ENCODE data around the gene ZNF804A. TPM values are rescaled to one million over a fixed set of nuclear protein-coding genes. Genes with fewer than 3 reads are reported as not detected.

Gene ZNF804A
- total RNA-seq, 1 experiment from 2014 or later, result 3.4 TPM

DNA sequence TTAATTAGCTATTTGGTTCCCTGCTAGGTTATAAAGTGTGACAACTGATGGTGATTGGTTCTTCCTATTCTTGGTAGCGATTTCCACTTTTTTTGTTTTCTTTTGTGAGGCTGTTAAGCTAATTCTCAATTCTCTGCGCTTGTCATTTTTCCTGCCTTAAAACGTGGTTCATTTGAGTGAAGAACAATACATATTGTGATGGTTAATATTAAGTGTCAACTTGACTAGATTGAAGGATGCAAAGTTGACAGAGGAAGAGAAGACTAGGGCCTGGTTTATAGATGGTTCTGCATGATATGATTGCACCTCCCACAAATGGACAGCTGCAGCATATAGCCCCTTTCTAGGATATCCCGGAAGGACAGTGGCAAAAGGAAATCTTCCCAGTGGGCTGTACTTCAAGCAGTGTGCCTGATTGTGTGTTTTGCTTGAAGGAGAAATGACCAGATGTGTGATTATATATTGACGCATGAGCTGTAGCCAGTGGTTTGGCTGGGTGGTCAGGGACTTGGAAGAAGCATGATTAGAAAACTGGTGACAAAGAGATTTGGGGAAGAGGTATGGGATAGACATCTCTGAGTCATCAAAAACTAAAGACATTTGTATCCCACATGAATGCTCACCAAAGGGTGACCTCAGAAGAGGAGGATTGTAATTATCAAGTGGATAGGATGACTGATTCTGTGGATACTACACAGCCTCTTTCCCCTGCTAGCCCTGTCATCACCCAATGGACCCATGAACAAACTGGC is 39.4 kb upstream of the ZNF804A start:
- Histone ChIP-seq H3K4me1 (ENCODE audit: insufficient read depth, low read length, poor library complexity, severe bottlenecking) (no peaks in the 10 kb centered on the region), H3K36me3 (ENCODE audit: insufficient read depth, low read length, poor library complexity, severe bottlenecking) (no peaks in the 10 kb centered on the region), H3K4me3 (ENCODE audit: low read depth, low read length, poor library complexity, severe bottlenecking) (no peak overlapping the region), H3K27ac (ENCODE audit: low read depth, low read length, poor library complexity, severe bottlenecking) (no peak overlapping the region), H3K9me3 (ENCODE audit: low read depth, low read length, poor library complexity, severe bottlenecking) (no peaks in the 10 kb centered on the region), H3K27me3 (replicated peaks; ENCODE audit: insufficient read depth, low read depth, low read length, poor library complexity) (no peaks in the 10 kb centered on the region)
- DNase-seq (ENCODE audit: low spot score), result no peak
- POLR2A ChIA-PET (ENCODE audit: low non-redundant PET), result no interaction called here
- BruUV-seq (replicated peaks), result no TSS peak
- CTCF ChIA-PET, result no interaction called here
- intact Hi-C loops (cut with micrococcal nuclease; ENCODE audit: unreplicated experiment), result no loop called here
- no peak for TF ChIP-seq EZH2 (IDR thresholded peaks at IDR 0.05; ENCODE audit: borderline replicate concordance, low read depth, low read length, poor library complexity, severe bottlenecking)
- TF ChIP-seq, protein P1, sequence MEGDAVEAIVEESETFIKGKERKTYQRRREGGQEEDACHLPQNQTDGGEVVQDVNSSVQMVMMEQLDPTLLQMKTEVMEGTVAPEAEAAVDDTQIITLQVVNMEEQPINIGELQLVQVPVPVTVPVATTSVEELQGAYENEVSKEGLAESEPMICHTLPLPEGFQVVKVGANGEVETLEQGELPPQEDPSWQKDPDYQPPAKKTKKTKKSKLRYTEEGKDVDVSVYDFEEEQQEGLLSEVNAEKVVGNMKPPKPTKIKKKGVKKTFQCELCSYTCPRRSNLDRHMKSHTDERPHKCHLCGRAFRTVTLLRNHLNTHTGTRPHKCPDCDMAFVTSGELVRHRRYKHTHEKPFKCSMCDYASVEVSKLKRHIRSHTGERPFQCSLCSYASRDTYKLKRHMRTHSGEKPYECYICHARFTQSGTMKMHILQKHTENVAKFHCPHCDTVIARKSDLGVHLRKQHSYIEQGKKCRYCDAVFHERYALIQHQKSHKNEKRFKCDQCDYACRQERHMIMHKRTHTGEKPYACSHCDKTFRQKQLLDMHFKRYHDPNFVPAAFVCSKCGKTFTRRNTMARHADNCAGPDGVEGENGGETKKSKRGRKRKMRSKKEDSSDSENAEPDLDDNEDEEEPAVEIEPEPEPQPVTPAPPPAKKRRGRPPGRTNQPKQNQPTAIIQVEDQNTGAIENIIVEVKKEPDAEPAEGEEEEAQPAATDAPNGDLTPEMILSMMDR (conservative IDR thresholded peaks at IDR 0.05; ENCODE audit: low read depth, low read length), result no peak

DNA sequence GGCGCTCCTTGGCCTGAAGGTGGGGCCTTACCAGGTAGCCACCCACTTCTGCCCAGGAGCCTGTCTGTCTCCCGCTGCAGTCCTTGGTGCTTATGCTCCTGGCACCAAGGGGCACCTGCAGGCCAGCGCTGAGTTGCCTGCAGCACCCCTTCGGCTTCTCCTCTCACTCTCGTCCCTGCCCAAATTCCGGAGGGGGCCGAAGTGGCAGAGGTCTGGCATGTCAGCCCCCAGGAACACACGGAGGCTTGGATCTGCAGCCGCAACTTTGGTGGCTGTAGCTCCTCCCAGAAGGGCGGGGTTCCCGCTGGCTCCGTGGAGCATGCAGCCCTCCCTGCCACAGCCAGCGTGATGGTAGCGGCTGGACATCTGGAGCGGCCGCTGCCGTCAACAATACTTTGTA is 37.7 kb upstream of the ZNF804A start:
- Histone ChIP-seq H3K36me3 (ENCODE audit: insufficient read depth, low read length, poor library complexity, severe bottlenecking) (no peaks in the 10 kb centered on the region), H3K27me3 (replicated peaks; ENCODE audit: insufficient read depth, low read depth, low read length, poor library complexity) (no peaks in the 10 kb centered on the region), H3K4me1 (ENCODE audit: insufficient read depth, low read length, poor library complexity, severe bottlenecking) (no peaks in the 10 kb centered on the region), H3K4me3 (ENCODE audit: low read depth, low read length, poor library complexity, severe bottlenecking) (no peak overlapping the region), H3K9me3 (ENCODE audit: low read depth, low read length, poor library complexity, severe bottlenecking) (no peaks in the 10 kb centered on the region), H3K27ac (ENCODE audit: low read depth, low read length, poor library complexity, severe bottlenecking) (no peak overlapping the region)
- TF ChIP-seq, protein P1 (conservative IDR thresholded peaks at IDR 0.05; ENCODE audit: low read depth, low read length), result no peak
- no peak for TF ChIP-seq EZH2 (IDR thresholded peaks at IDR 0.05; ENCODE audit: borderline replicate concordance, low read depth, low read length, poor library complexity, severe bottlenecking)
- intact Hi-C loops (cut with micrococcal nuclease; ENCODE audit: unreplicated experiment), result no loop called here
- DNase-seq (ENCODE audit: low spot score), result no peak
- POLR2A ChIA-PET (ENCODE audit: low non-redundant PET), result no interaction called here
- CTCF ChIA-PET, result no interaction called here
- no TSS peak for BruUV-seq (replicated peaks)

DNA sequence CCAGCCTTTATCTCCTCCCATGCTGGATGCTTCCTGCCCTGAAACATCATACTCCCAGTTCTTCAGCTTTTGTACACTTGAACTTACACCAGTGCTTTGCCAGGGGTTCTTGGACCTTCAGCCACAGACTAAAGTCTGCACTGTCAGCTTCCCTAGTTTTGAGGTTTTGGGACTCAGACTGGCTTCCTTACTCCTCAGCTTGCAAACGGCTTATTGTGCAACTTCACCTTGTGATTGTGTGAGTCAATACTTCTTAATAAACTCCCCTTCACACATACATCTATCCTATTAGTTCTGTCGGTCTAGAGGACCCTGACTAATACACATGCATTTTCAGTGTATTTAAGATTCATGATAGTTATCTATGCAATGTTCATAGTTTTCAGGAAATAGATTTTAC is 35.8 kb upstream of the ZNF804A start:
- CTCF ChIA-PET, result no interaction called here
- no peaks in the 10 kb centered on the region for H3K27me3 ChIP-seq (replicated peaks; ENCODE audit: insufficient read depth, low read depth, low read length, poor library complexity)
- TF ChIP-seq, protein P1 (conservative IDR thresholded peaks at IDR 0.05; ENCODE audit: low read depth, low read length), result no peak
- TF ChIP-seq EZH2 (IDR thresholded peaks at IDR 0.05; ENCODE audit: borderline replicate concordance, low read depth, low read length, poor library complexity, severe bottlenecking), result no peak
- no peak overlapping the region for H3K4me3 ChIP-seq (ENCODE audit: low read depth, low read length, poor library complexity, severe bottlenecking)
- intact Hi-C loops (cut with micrococcal nuclease; ENCODE audit: unreplicated experiment), result no loop called here
- POLR2A ChIA-PET (ENCODE audit: low non-redundant PET), result no interaction called here
- H3K27ac ChIP-seq (ENCODE audit: low read depth, low read length, poor library complexity, severe bottlenecking), result no peak overlapping the region
- BruUV-seq (replicated peaks), result no TSS peak
- H3K9me3 ChIP-seq (ENCODE audit: low read depth, low read length, poor library complexity, severe bottlenecking), result no peaks in the 10 kb centered on the region
- no peaks in the 10 kb centered on the region for H3K36me3 ChIP-seq (ENCODE audit: insufficient read depth, low read length, poor library complexity, severe bottlenecking)
- no peaks in the 10 kb centered on the region for H3K4me1 ChIP-seq (ENCODE audit: insufficient read depth, low read length, poor library complexity, severe bottlenecking)
- no peak for DNase-seq (ENCODE audit: low spot score)
